GM12878 (cell line): ENCODE measurements around the gene PDCD6IP. TPM values are rescaled to one million over a fixed set of nuclear protein-coding genes. Genes with fewer than 3 reads are reported as not detected.

ENCODE experiments used
- ATAC-seq: fragments of 200-7000 bp; cut with Tn5 transposase; 3 replicates; pipeline ENCODE4 v1.9.1; 2020; ENCODE audit warnings: mild to moderate bottlenecking, moderate library complexity
- BruUV-seq: library from RNA; stranded (reverse); fragments of 400-500 nt; replicated peaks from 2 replicates; lab custom pipeline; 2021; lab: Mats Ljungman, UMichigan
- CTCF ChIA-PET: fragments of 300-600 bp; sonication (Branson Sonifier 250); formaldehyde crosslinking; extraction: SDS; loops from one replicate; lab custom pipeline; 2021; ENCODE audit warnings: inconsistent platforms; lab: Yijun Ruan, JAX
- POLR2A ChIA-PET: fragments of 350-600 bp; formaldehyde crosslinking; extraction: SDS; loops from one replicate; lab custom pipeline; 2021; ENCODE audit warnings: inconsistent platforms; lab: Charles Lee
- RAD21 ChIA-PET: fragments of 300-600 bp; sonication (Branson Sonifier 250); formaldehyde crosslinking; loops from one replicate; lab custom pipeline; 2023; ENCODE audit warnings: antibody characterized with exemption; ENCODE audit not compliant: unreplicated experiment; lab: Charles Lee
- SMC1A ChIA-PET: fragments of 300-600 bp; sonication (Branson Sonifier 250); formaldehyde crosslinking; loops from one replicate; lab custom pipeline; 2023; ENCODE audit not compliant: unreplicated experiment, uncharacterized antibody; lab: Charles Lee
- DNase-seq: peaks from one replicate; pipeline ENCODE4 v3.0.0-alpha.2; 2011; ENCODE audit warnings: low read depth, low spot score
- FAIRE-seq: peaks from 3 replicates; lab custom pipeline; 2011; peaks lifted over from hg19 to GRCh38; lab: Jason Lieb, UNC
- H2AFZ ChIP-seq: 2 replicates; pipeline ENCODE4 v1.6.0; 2011; ENCODE audit warnings: low read depth, low read length, control low read depth; ENCODE audit not compliant: control insufficient read depth
- H3K27ac ChIP-seq: 2 replicates; pipeline ENCODE4 v1.5.1; 2011; ENCODE audit warnings: control low read depth; ENCODE audit not compliant: control insufficient read depth, insufficient read depth
- H3K27me3 ChIP-seq, 2 experiments: replicated peaks in 1 of 2; 2 replicates each; pipeline versions ENCODE4 v1.6.0 to v1.6.1; 2011; ENCODE audit warnings: low read length in 1 of 2; ENCODE audit not compliant: control insufficient read depth in 2 of 2, insufficient read depth in 2 of 2
- H3K36me3 ChIP-seq, 2 experiments: 2 replicates each; pipeline ENCODE4 v1.5.1; 2011; ENCODE audit warnings: low read length in 1 of 2; ENCODE audit not compliant: control insufficient read depth in 2 of 2, insufficient read depth in 2 of 2
- H3K4me1 ChIP-seq: 2 replicates; pipeline ENCODE4 v1.6.1; 2011; ENCODE audit warnings: mild to moderate bottlenecking, low read length, moderate library complexity, mixed read lengths; ENCODE audit not compliant: control insufficient read depth, insufficient read depth
- H3K4me2 ChIP-seq: 2 replicates; pipeline ENCODE4 v1.6.0; 2011; ENCODE audit warnings: control low read depth; ENCODE audit not compliant: control insufficient read depth, insufficient read depth
- H3K4me3 ChIP-seq: fragments of 200-600 bp; sonication (generic); 2 replicates; pipeline ENCODE4 v1.5.1; 2016
- H3K79me2 ChIP-seq: 2 replicates; pipeline ENCODE4 v1.6.0; 2011; ENCODE audit warnings: low read length; ENCODE audit not compliant: control insufficient read depth, insufficient read depth
- H3K9ac ChIP-seq: 2 replicates; pipeline ENCODE4 v1.8.0; 2011; ENCODE audit warnings: low read length, control low read depth, mixed read lengths; ENCODE audit not compliant: control insufficient read depth, insufficient read depth
- H3K9me3 ChIP-seq: replicated peaks from 3 replicates; pipeline ENCODE4 v1.5.1; 2011; ENCODE audit warnings: mild to moderate bottlenecking, low read length; ENCODE audit not compliant: control insufficient read depth, insufficient read depth
- H4K20me1 ChIP-seq: 2 replicates; pipeline ENCODE4 v1.6.0; 2011; ENCODE audit not compliant: control insufficient read depth, insufficient read depth
- ATF7 ChIP-seq: fragments of 450-650 bp; IDR thresholded peaks from 2 replicates; pipeline ENCODE4 v1.6.1; 2016; ENCODE audit warnings: low read depth, mild to moderate bottlenecking
- EGR1 ChIP-seq, 2 experiments: IDR thresholded peaks; 1 replicate in 1 of 2; 2 replicates in 1 of 2; pipeline ENCODE4 v1.6.1; 2011 to 2012; ENCODE audit warnings: low read depth in 2 of 2, low read length in 2 of 2, borderline replicate concordance in 1 of 2, mild to moderate bottlenecking in 1 of 2, moderate library complexity in 1 of 2
- IKZF1 ChIP-seq: fragments of 450-650 bp; conservative IDR thresholded peaks from 2 replicates; pipeline ENCODE4 v1.6.1; 2017; ENCODE audit warnings: antibody characterized with exemption, mild to moderate bottlenecking
- KDM1A ChIP-seq: fragments of 200-600 bp; sonication (generic); IDR thresholded peaks from 2 replicates; pipeline ENCODE4 v1.6.1; 2016; ENCODE audit warnings: borderline replicate concordance
- MEF2B ChIP-seq: fragments of 450-650 bp; IDR thresholded peaks from 2 replicates; pipeline ENCODE4 v1.6.1; 2018; ENCODE audit warnings: mild to moderate bottlenecking, moderate library complexity; ENCODE audit not compliant: partially characterized antibody, poor library complexity, severe bottlenecking
- POLR2AphosphoS2 ChIP-seq: IDR thresholded peaks from 2 replicates; pipeline ENCODE4 v1.6.1; 2011; ENCODE audit warnings: low read depth, mild to moderate bottlenecking, low read length, improper control_type of control experiment, moderate library complexity
- REST ChIP-seq: IDR thresholded peaks from 2 replicates; pipeline ENCODE4 v1.6.1; 2012; ENCODE audit warnings: mild to moderate bottlenecking, low read depth, low read length
- TBL1XR1 ChIP-seq: IDR thresholded peaks from 2 replicates; pipeline ENCODE4 v1.6.1; 2012; ENCODE audit warnings: low read depth, low read length, improper control_type of control experiment
- ZNF687 ChIP-seq: fragments of 450-650 bp; IDR thresholded peaks from 2 replicates; pipeline ENCODE4 v1.6.1; 2017; ENCODE audit warnings: mild to moderate bottlenecking, moderate library complexity
- WGBS: methylation state at CpG from one replicate; pipeline ENCODE4 v1.1.6; 2016; ENCODE audit warnings: low lambda C conversion rate; ENCODE audit not compliant: insufficient replicate concordance, insufficient coverage; ENCODE audit errors: missing lambda C conversion rate; 5-methylcytosine and 5-hydroxymethylcytosine counted together
- in situ Hi-C: fragments of 300-500 bp; cut with MboI; formaldehyde crosslinking; loops from 9 replicates; pipeline ENCODE4 v1.14.3; 2018; ENCODE audit warnings: mixed read lengths
- intact Hi-C: fragments of 100-400 bp; cut with micrococcal nuclease; formaldehyde crosslinking; loops from one replicate; pipeline ENCODE4 v1.14.2; 2022; ENCODE audit not compliant: unreplicated experiment
- polyA plus RNA-seq, 11 experiments: library from polyadenylated mRNA; depleted of rRNA in 4 of 11; unstranded in 6 of 11; stranded (reverse) in 5 of 11; fragments of >200 nt; fragmentation: Nextera tagmentation in 4 of 11; fragmentation: Illumina TruSeq in 1 of 11; extraction: Ambion mirVana in 4 of 11; extraction: Trizol in 1 of 11; gene quantifications; 1 replicate in 1 of 11; 2 replicates in 10 of 11; pipeline versions ENCODE4 v1.2.1 to v1.2.3, GENCODE V29; 2011 to 2016; ENCODE audit warnings: inconsistent platforms in 2 of 11, missing spikeins in 2 of 11, low read depth in 1 of 11
- total RNA-seq, 4 experiments: library from RNA; depleted of rRNA in 3 of 4; stranded (reverse); fragments of >200 nt in 3 of 4; fragmentation: Illumina TruSeq in 1 of 4; extraction: Trizol in 1 of 4; gene quantifications; 2 replicates each; pipeline versions ENCODE4 v1.2.1 to v1.2.3, GENCODE V29; 2013 to 2021

PDCD6IP gene
- total and polyA plus RNA-seq, 10 of the 15 experiments (the other 5 are each of a cell fraction or from before 2014, with no cell fraction given) = 16.0 to 169 (median 81.2) TPM

DNA sequence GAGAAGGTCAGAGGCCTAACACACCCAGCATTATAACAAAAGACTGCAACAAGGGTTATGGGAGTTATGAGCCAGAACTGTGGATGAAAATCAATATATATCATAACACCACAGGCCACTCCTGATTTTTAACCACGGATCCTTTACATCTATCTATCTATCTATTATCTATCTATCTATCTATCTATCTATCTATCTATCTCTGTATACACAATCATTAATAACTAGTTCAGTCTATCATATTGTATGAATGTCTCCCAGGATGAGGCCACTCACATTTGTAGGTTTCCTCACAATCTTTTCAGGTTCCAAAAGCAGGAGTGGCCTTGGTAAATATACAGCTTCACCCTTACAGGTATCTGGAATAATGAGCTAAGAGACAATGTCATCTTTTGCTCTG is 94.2 kb downstream of the PDCD6IP start:
- ATAC-seq (no peak), DNase-seq (no peak), FAIRE-seq (no peak)
- Histone ChIP-seq H3K36me3 (no peaks in the 10 kb centered on the region), H3K9me3 (no peaks in the 10 kb centered on the region), H3K27ac (no peak overlapping the region), H2AFZ (no peak overlapping the region), H3K9ac (no peak overlapping the region), H3K4me2 (no peak overlapping the region), H4K20me1 (no peaks in the 10 kb centered on the region), H3K27me3 (no peaks in the 10 kb centered on the region; a peak in 1 of 4 replicates), H3K79me2 (no peaks in the 10 kb centered on the region), H3K4me1 (no peaks in the 10 kb centered on the region), H3K4me3 (no peak overlapping the region)
- TF ChIP-seq POLR2AphosphoS2 (no peak), IKZF1 (no peak), TBL1XR1 (no peak)
- POLR2A ChIA-PET = no interaction called here
- RAD21 ChIA-PET = interaction anchor here (0.9 kb wide), 1 partner anchor 9 kb away, joined by 3 read pairs; no protein-coding TSS in a partner anchor
- in situ Hi-C loops = no loop called here
- SMC1A ChIA-PET = interaction anchor here (1.0 kb wide), 1 partner anchor 10 kb away, joined by 3 read pairs; no protein-coding TSS in a partner anchor
- intact Hi-C loops = no loop called here
- CTCF ChIA-PET = interaction anchor here (1.2 kb wide), 1 partner anchor 10 kb away, joined by 8 read pairs; no protein-coding TSS in a partner anchor
- no TSS peak for BruUV-seq
- WGBS = 0% methylated on average over 1 of the region's 1 CpG

DNA sequence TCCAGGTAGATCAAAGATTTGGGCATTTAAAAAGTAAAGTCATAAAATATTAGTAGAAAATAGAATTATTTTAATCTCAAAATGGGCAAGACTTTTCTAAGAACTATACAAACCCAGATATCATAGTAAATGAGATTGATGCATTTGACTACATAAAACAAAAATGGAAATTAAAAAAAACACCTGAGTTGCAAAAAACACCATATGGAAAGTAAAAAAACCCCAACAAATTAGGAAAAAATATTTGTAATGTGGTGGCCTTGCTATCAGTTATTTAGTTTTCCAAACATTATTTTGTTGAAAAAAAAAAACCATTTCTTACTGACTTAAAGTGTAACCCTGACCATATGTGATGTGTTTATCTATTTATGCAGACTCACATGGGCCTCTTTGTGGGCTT is 97.2 kb downstream of the PDCD6IP start:
- H2AFZ ChIP-seq = no peak overlapping the region
- DNase-seq = no peak
- H3K4me3 ChIP-seq = no peak overlapping the region
- BruUV-seq = no TSS peak
- H3K79me2 ChIP-seq = no peaks in the 10 kb centered on the region
- no peaks in the 10 kb centered on the region for H4K20me1 ChIP-seq
- in situ Hi-C loops (no loop called here), intact Hi-C loops (no loop called here)
- H3K36me3 ChIP-seq = no peaks in the 10 kb centered on the region
- ChIA-PET CTCF (no interaction called here), RAD21 (no interaction called here), POLR2A (no interaction called here), SMC1A (no interaction called here)
- H3K27ac ChIP-seq = no peak overlapping the region
- no peaks in the 10 kb centered on the region for H3K9me3 ChIP-seq
- H3K4me2 ChIP-seq = no peak overlapping the region
- H3K9ac ChIP-seq = no peak overlapping the region
- no peak for ATAC-seq
- no peak for FAIRE-seq
- H3K27me3 ChIP-seq = no peaks in the 10 kb centered on the region; a peak in 1 of 4 replicates
- no peaks in the 10 kb centered on the region for H3K4me1 ChIP-seq
- TF ChIP-seq MEF2B = no peak
- TF ChIP-seq REST = no peak
- no peak for TF ChIP-seq ZNF687
- TF ChIP-seq ATF7 = no peak
- TF ChIP-seq EGR1 (IDR thresholded peaks at IDR 0.05; ENCODE audit: borderline replicate concordance in 1 of 2, low read depth in 2 of 2, low read length in 2 of 2) = no peak
- TF ChIP-seq KDM1A = no peak
